ENCODE measurements around the gene HIVEP3. TPM values are rescaled to one million over a fixed set of nuclear protein-coding genes. Genes with fewer than 3 reads are reported as not detected.

HIVEP3 gene
- total RNA-seq, 1 donor from 2014 or later, result 38.9 TPM

- intact Hi-C loops (cut with micrococcal nuclease), result no loop called here
Measured at GRCh38 chr1:41924911-41925310, 6.2 kb upstream of the HIVEP3 start.

DNA sequence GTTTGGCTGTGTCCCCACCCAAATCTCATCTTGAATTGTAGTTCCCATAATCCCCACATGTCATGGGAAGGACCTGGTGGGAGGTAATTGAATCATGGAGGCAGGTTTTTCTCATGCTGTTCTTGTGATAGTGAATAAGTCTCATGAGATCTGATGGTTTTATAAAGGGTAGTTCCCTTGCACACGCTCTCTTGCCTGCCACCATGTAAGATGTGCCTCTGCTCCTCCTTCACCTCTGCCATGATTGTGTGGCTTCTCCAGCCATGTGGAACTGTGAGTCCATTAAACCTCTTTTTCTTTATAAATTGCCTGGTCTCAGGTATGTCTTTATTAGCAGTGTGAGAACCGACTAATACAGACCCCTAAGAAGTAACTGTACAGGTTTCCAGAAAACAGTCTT is 2.5 kb upstream of the HIVEP3 start:
- intact Hi-C loops (cut with micrococcal nuclease), result loop anchor here (2.0 kb wide), 1 partner anchor 258 kb away; no protein-coding TSS in a partner anchor

DNA sequence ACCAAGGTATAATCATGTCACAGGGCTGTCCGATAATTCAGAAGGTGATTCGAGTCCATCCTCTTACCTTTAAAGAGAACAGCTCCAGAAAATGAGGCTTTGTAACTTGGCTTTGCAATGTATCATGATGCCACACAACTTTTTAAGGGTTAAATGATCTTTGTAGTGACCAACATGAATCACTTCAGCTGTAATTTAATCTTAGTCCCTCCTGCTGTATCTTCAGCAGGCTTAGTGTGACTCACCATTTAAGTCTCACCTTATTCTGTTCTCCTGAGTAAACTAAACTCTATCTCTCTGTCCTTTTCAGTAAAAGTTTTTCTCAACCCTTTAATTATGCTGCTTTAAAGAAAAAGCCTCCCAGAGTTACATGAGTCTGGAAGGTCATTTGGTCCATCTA is 1.9 kb upstream of the HIVEP3 start:
- intact Hi-C loops (cut with micrococcal nuclease), result loop anchor here (1.0 to 2.0 kb wide), 5 partner anchors 29 to 346 kb away; no protein-coding TSS in a partner anchor

GRCh38 chr1:41919764-41920397 is 1.2 kb upstream of the HIVEP3 start:
- intact Hi-C loops (cut with micrococcal nuclease), result loop anchor here (1.0 to 10.0 kb wide), 10 partner anchors 22 to 683 kb away; partner anchors contain the start of gene FOXJ3

DNA sequence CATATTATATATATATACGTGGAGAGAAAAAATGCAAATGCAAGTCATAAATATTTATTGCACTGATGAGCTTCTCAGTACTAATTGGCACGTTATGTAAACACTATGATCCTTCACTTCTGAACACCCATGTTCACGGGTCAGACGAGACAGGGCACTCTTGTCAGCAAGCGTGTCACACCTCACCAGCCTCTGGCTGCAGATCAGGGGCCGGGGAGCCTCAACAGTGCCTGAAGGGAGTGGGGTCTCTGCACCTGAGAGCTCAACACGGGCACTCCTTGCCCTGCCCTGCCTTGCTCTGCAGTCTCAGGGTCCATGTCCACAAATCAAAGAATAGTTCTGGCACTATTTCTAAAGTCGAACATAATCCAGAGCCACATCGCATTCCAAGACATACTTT is 409 bp upstream of the HIVEP3 start:
- intact Hi-C loops (cut with micrococcal nuclease), result loop anchor here (1.0 to 10.0 kb wide), 5 partner anchors 21 to 682 kb away; partner anchors contain the start of gene FOXJ3

GRCh38 chr1:41917835-41918449 is 780 bp downstream of the HIVEP3 start:
- intact Hi-C loops (cut with micrococcal nuclease), result loop anchor here (2.0 to 10.0 kb wide), 4 partner anchors 55 to 681 kb away; partner anchors contain the start of gene FOXJ3

- intact Hi-C loops (cut with micrococcal nuclease), result loop anchor here (2.0 to 10.0 kb wide), 3 partner anchors 110 to 680 kb away; partner anchors contain the start of gene FOXJ3
Measured at GRCh38 chr1:41917076-41917475, 1.6 kb downstream of the HIVEP3 start.

GRCh38 chr1:41915786-41916571 is 2.7 kb downstream of the HIVEP3 start:
- intact Hi-C loops (cut with micrococcal nuclease), result loop anchor here (2.0 to 10.0 kb wide), 3 partner anchors 109 to 679 kb away; partner anchors contain the start of gene FOXJ3

- intact Hi-C loops (cut with micrococcal nuclease), result loop anchor here (1.0 to 10.0 kb wide), 4 partner anchors 11 to 420 kb away; partner anchors contain the start of gene FOXJ3
Measured at GRCh38 chr1:41914516-41914915, 4.2 kb downstream of the HIVEP3 start.

DNA sequence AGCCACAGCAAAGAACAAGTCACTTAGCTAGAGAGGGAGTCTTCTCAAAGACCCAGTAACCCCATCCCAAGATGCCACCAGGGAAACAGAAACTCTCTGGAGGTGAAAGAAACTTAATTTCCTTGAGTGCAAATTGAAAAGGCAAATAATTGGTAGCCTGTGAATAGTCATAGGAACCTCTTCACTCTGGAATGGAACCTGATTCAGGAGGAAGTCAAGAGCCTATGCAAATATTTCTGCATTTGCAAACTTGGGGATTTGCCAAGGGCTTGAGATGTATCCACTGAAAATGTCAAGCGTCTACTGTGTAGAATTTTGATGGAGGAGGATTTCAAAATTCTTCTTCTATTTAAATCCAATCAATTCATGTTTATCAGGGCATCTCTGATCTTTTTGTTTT is 5.7 kb downstream of the HIVEP3 start:
- intact Hi-C loops (cut with micrococcal nuclease), result loop anchor here (10.0 kb wide), 1 partner anchor 422 kb away; the partner anchor contains the start of gene FOXJ3

DNA sequence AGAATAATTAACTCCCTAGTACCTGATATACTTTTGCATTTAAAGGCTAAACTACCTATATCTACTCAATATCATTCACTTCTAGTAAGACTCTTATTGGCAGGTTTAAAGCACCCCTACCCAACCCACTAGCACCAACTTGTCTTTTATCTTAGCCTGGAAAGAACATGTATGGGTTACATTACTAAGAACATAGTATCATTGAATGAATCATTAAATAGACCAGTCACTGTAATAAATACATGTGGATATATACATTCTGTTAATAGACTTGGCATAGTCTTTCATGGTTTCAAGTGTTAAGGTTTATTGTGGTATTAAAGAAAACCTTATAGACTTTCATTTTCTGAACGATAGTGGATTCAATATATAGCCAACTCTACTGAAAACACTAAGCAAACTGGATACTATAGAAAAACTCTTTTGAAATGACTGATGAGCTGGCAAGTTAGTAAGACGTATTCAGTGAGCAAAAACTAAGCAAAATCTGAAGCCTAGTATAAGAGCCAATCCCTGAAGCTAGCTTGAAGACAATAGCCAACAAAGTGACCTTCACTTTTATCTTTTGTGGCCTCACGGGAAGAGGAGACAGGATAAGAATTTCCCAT is 10.3 kb downstream of the HIVEP3 start:
- intact Hi-C loops (cut with micrococcal nuclease), result no loop called here

- intact Hi-C loops (cut with micrococcal nuclease), result no loop called here
Measured at GRCh38 chr1:41907446-41907845, 11.3 kb downstream of the HIVEP3 start.

- intact Hi-C loops (cut with micrococcal nuclease), result no loop called here
Measured at GRCh38 chr1:41906943-41907342, 11.8 kb downstream of the HIVEP3 start.

- intact Hi-C loops (cut with micrococcal nuclease), result no loop called here
Measured at GRCh38 chr1:41905093-41905675, 13.5 kb downstream of the HIVEP3 start.

DNA sequence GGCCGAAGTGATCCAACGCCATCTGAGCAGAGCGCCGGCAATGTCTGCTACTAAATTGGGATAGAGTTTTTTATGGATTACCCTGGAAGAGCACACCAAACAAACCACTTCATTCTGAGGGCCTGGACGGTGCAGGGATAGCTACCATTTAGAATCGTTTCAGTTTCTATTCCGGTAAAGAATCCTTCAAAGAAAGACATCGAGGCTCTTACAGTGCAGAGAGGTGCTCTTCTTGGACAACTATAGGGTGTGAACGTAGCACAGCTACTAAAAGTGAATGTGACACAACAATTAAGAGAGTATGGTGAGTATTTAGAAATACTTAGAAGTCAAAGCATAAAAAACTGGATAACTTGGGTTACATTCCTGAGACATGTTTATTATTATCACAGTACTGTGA is 16.1 kb downstream of the HIVEP3 start:
- intact Hi-C loops (cut with micrococcal nuclease), result loop anchor here (1.0 kb wide), 2 partner anchors 11 to 12 kb away; no protein-coding TSS in a partner anchor

DNA sequence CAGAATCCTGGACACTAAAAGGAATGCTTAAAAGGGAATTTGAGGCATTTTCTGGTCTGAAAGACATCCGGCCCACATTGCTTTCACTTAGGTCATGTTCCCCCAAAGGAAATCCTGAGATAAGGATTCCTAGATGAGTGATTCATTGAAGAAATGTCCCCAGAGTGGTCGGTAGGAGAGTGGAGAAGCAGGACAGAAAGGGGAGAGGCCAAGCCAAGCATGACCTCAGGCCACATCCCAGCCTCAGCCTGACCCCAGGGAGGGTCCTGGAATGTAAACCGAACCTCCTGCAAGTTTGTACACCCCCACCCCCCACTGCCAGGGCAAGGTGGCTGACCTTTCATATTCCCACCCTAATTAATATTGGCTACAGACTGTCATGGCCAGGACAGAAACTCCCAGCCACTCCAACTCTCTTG is 16.6 kb downstream of the HIVEP3 start:
- intact Hi-C loops (cut with micrococcal nuclease), result loop anchor here (1.0 kb wide), 1 partner anchor 11 kb away; no protein-coding TSS in a partner anchor

- intact Hi-C loops (cut with micrococcal nuclease), result no loop called here
Measured at GRCh38 chr1:41901551-41901950, 17.2 kb downstream of the HIVEP3 start.

- intact Hi-C loops (cut with micrococcal nuclease), result no loop called here
Measured at GRCh38 chr1:41900603-41901444, 17.9 kb downstream of the HIVEP3 start.

DNA sequence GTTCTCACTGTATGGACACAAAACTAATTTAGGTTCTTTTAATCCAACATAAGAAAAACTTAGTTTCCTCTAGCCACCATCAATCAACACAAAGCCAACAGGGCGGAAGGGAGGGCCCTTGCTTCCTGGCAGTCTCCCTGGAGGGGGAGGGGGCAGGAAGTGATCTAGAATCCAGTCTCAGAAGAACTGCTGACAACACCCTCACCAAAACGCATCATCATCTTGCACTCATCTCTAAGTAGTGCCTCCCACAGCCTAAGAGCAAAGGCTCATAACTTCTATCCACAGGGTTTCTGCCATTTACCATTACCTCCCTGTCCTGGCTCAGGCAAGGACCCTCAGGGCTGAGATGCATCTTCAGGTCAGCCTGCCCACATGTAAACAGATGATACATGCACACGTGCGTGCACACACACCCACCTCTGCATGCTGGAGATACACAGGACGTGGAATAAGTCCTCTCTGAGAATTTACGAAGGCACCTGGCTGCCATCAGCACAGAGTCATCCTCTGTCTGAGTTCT is 20.5 kb downstream of the HIVEP3 start:
- intact Hi-C loops (cut with micrococcal nuclease), result loop anchor here (1.0 to 10.0 kb wide), 6 partner anchors 16 to 567 kb away; partner anchors contain the start of gene CCDC30

Measured in T-helper 1 cell treated with Interleukin-12 subunit alpha and Interleukin-12 subunit beta and Interleukin-4 antibody, amounts not matched to agents 30 ng/mL and 1 ng/mL, for 36 hours (primary cell).